A549 (cell line): ENCODE results near the gene ALDH1A1.

Experiments
- ATOH8 ChIP-seq: fragments of 250-450 bp; sonication (Bioruptor Pico); IDR thresholded peaks from 2 replicates; pipeline ENCODE4 v1.5.0; 2020; ENCODE audit warnings: low read depth, mild to moderate bottlenecking, moderate library complexity
- EP300 ChIP-seq, 2 experiments: fragments of >200 bp; sonication (Bioruptor Twin); formaldehyde crosslinking; IDR thresholded peaks; 2 replicates in 1 of 2; 3 replicates in 1 of 2; pipeline ENCODE4 v1.6.1; 2016 to 2017
- USF2 ChIP-seq: fragments of 450-650 bp; IDR thresholded peaks from 2 replicates; pipeline ENCODE4 v1.6.1; 2014; ENCODE audit warnings: antibody characterized with exemption

- TF ChIP-seq ATOH8 (CRISPR knock-in tag) (no peak), USF2 (no peak), EP300 (IDR thresholded peaks at IDR 0.05) (no peak)
These were observed 45.5 kb upstream of the ALDH1A1 start for GRCh38 chr9:72998363-72998762.
